Fibroblast of peridontal ligament (primary cell): ENCODE results near the gene OXLD1.

Experiments used
- DNase-seq: peaks from one replicate; pipeline ENCODE4 v3.0.0-alpha.2; 2010; ENCODE audit errors: extremely low read depth

The OXLD1 gene

DNA sequence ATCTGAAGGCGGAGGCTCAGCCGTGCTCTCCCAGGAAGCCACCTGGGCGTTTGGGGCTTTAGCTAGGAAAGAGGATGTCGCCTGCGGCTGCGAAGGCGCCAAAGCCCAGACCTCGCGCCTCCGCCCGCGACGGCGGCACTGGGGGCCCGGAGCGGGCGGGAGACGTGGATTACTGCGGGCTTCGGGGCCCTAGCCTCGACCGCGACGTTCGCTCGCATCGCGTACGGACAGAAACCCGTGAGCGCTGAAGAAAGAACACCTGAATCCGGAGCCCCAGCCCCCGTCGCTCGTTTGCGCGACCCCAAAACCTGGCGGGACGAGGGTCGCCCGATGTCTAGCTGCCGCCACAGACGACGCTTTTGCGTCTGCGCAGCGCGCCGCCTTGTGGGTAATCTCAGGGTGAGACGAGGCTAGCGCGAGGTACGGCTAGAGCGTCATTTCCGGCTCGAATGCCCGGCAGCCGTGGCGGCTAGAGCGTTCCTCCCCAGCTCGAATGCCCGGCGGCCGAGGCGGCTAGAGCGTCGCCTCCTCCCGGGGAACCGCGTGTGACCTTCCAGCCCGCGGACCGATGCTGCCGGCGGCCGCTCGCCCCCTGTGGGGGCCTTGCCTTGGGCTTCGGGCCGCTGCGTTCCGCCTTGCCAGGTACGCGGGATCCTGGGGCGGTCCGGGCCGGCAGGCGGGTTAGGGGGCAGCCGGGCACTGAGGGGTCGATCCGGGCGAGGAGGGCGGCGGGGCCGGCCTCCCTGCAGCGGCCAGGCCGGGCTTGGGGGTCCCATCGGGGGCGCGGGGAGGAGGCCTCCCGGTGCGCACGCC, 36.7 kb upstream of the OXLD1 start, which contains the start of gene MRPL12:
MRPL12 (plus strand) TSS at position 434 of the 813 bp plus-strand sequence; CDS start at position 569, 135 bp downstream.
- DNase-seq: peak; percentile 88

DNA sequence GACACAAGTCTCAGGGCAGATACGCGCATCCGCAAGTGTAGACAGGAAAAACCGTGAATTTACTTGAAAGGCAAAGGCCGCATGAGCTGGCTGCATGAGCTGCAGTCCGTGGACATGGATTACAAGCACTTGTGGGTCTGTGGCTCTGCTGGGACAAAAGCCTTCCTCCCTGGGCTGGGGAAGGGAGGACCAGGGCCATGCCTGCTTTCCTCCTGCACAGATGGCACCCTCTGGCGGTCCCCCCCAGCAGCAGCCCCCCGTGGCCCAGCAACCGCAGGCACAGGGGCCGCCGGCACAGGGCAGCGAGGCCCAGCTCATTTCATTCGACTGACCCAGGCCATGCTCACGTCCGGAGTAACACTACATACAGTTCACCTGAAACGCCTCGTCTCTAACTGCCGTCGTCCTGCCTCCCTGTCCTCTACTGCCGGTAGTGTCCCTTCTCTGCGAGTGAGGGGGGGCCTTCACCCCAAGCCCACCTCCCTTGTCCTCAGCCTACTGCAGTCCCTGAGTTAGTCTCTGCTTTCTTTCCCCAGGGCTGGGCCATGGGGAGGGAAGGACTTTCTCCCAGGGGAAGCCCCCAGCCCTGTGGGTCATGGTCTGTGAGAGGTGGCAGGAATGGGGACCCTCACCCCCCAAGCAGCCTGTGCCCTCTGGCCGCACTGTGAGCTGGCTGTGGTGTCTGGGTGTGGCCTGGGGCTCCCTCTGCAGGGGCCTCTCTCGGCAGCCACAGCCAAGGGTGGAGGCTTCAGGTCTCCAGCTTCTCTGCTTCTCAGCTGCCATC, 35.1 kb upstream of the OXLD1 start:
- DNase-seq: no peak

- DNase-seq: no peak
Observed at GRCh38 chr17:81700353-81701287, 34.2 kb upstream of the OXLD1 start.

- no peak for DNase-seq
Observed at GRCh38 chr17:81697261-81698044, 31.0 kb upstream of the OXLD1 start.

GRCh38 chr17:81696218-81696941, 30.0 kb upstream of the OXLD1 start:
- DNase-seq: no peak

GRCh38 chr17:81695801-81696200, 29.4 kb upstream of the OXLD1 start:
- no peak for DNase-seq

- DNase-seq: no peak
Observed at GRCh38 chr17:81695211-81695610, 28.8 kb upstream of the OXLD1 start.

DNA sequence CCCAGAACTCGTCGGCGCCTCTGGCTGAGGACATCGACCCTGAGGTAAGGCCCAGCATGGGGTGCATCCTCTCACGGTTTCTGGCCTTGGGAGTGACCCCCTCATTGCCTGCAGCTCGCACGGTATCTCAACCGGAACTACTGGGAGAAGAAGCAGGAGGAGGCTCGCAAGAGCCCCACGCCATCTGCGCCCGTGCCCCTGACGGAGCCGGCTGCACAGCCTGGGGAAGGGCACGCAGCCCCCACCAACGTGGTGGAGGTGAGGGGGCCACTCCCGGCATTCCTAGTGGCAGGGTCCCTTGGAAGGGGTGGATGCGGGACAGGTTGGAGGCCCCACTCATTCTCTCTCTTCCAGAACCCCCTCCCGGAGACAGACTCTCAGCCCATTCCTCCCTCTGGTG, 28.4 kb upstream of the OXLD1 start:
- no peak for DNase-seq

- no peak for DNase-seq
Observed at GRCh38 chr17:81693509-81694210, 27.3 kb upstream of the OXLD1 start.

DNA sequence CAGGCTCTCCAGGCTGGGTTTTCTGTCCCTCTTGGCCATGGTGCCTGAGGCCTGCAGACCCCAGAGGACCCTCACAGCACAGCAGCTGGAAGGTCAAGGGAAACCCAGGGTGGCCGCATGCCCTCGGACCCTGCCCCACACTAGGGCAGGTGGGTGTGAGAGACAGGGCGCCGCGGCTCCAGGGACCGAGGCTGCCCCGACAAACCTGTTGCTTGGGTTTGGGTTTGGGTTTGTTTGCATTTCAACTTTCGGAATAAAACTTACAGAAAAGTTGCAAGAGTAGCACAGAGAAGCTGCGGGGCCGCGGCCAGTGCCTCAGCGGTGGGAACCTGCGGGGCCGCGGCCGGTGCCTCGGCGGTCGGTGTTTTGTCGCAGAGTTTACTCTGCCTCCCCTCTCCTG, 25.2 kb upstream of the OXLD1 start:
- DNase-seq: no peak

- DNase-seq: no peak
Observed at GRCh38 chr17:81691196-81691595, 24.8 kb upstream of the OXLD1 start.

GRCh38 chr17:81690549-81690948, 24.1 kb upstream of the OXLD1 start:
- no peak for DNase-seq

DNA sequence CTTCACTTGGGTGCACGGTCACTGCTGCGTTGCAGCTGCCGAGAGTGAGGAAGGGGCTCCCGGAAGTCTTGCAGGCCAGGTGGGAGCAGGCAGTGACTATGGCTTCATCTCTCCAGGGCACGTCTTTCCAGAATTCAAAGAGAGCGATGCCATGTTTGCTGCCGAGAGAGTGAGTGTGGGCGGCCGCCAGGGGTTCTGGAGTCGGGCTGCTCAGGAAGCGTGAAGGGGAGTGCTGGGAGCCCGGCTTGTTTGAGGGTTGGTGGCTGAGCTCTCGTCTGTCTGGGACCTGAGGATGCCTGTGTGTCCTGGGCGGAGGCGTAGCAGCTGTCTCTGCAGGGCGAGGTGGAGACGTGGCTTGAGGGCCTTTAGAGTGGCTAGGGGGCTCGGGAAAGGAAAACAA, 23.7 kb upstream of the OXLD1 start:
- DNase-seq: no peak

DNA sequence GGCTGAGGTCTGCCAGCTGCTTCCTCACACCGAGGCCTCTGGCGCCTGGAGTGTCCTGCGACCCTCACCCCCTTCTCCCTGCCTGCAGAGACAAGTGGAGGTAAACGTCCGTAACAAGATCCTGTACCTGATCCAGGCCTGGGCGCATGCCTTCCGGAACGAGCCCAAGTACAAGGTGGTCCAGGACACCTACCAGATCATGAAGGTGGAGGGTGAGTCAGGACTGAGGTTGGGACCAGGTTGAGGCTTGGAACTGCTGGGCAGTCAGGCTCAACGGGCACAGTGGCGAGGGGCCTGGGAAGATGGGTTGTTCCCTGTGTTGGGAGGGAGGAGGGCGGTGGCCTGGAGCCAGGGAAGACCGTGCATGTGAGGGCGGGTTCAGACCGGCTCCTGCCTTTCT, 22.2 kb upstream of the OXLD1 start:
- no peak for DNase-seq

GRCh38 chr17:81687770-81688541, 21.6 kb upstream of the OXLD1 start:
- DNase-seq: no peak

- DNase-seq: no peak
Observed at GRCh38 chr17:81686614-81687013, 20.2 kb upstream of the OXLD1 start.

DNA sequence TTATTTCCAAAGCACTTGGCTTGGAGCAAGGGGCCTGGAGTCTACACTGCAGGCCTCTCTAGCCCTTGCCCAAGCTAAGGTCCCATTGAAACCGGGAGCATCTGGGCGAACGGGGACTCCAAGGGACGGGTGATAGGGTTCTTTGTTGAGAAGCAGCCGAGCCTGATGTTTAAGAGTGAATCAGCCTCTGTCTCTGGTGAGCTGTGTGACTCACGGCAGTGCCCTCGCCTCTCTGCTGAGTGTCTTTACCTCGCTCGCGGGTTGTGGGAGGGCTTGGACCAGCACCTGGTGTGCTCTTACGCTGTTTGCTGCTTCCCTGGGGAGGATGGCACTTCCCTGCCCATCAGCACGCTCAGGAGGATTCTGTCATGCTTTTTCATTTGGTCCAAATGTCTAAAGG, 18.7 kb upstream of the OXLD1 start:
- DNase-seq: peak; percentile 35

GRCh38 chr17:81684442-81684911, 18.1 kb upstream of the OXLD1 start:
- peak; percentile 76 for DNase-seq
